ENCODE data around the gene PRR20B. TPM values are rescaled to one million over a fixed set of nuclear protein-coding genes. Genes with fewer than 3 reads are reported as not detected.

PRR20B gene
- total RNA-seq, 1 experiment from 2014 or later, result not detected

DNA sequence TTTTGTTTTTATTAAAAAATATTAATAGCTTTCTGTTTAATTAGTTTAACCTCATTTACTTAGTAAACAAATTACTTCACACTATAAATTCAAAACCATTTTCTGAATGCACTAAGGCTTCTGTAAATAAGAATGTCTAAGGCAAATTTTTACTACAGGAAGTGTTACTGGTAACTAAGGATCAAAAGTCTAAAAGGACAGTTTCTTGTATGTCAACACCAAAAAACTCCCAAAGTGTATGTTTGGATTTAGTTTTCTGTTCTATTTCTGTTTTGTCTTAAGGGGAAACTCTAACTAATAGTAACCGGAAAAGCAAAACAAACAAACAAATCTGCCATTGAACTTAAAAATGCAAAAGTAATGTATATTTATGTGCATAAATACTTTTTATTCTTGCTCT lies 44.4 kb downstream of the PRR20B start:
- Histone ChIP-seq H2AK5ac (ENCODE audit: insufficient read length, low read length) (no peak overlapping the region), H3K27ac (ENCODE audit: insufficient read length, low read depth, low read length) (no peak overlapping the region), H3K4me1 (ENCODE audit: insufficient read depth, low read length) (no peaks in the 10 kb centered on the region), H3K79me1 (ENCODE audit: insufficient read depth, low read depth, low read length, poor library complexity, severe bottlenecking) (no peaks in the 10 kb centered on the region), H4K5ac (ENCODE audit: insufficient read length, low read depth, low read length) (no peak overlapping the region), H3K18ac (ENCODE audit: insufficient read length, low read depth, low read length) (no peak overlapping the region), H3K4me2 (ENCODE audit: insufficient read depth, insufficient read length, low read length) (no peak overlapping the region), H3K56ac (ENCODE audit: insufficient read length, low read depth, low read length) (no peak overlapping the region), H2AFZ (ENCODE audit: low read length) (no peak overlapping the region), H2BK15ac (ENCODE audit: low read depth, low read length) (no peak overlapping the region), H3K79me2 (ENCODE audit: insufficient read depth, low read length) (no peaks in the 10 kb centered on the region), H2BK120ac (ENCODE audit: low read depth, low read length, poor library complexity, severe bottlenecking) (no peak overlapping the region), H4K91ac (ENCODE audit: insufficient read length, low read depth, low read length) (no peak overlapping the region), H2BK12ac (ENCODE audit: insufficient read length, low read depth, low read length) (no peak overlapping the region), H3K9ac (ENCODE audit: extremely low read depth, insufficient read length, low read length) (no peak overlapping the region), H3T11ph (ENCODE audit: low read length) (no peak overlapping the region), H4K8ac (replicated peaks; ENCODE audit: insufficient read length, low read depth, low read length) (no peak overlapping the region), H3K9me3 (ENCODE audit: control insufficient read depth, low read depth, low read length) (no peaks in the 10 kb centered on the region), H3K23ac (ENCODE audit: insufficient read length, low read depth, low read length) (no peak overlapping the region), H3K4ac (ENCODE audit: low read depth, low read length) (no peak overlapping the region), H2BK5ac (ENCODE audit: insufficient read length, low read length) (no peak overlapping the region), H3K23me2 (ENCODE audit: insufficient read length, low read depth, low read length, poor library complexity, severe bottlenecking) (no peaks in the 10 kb centered on the region), H3K14ac (ENCODE audit: insufficient read depth, low read length) (no peak overlapping the region), H4K20me1 (ENCODE audit: control insufficient read depth, insufficient read depth, insufficient read length) (no peaks in the 10 kb centered on the region), H3K27me3 (ENCODE audit: insufficient read depth, low read length) (no peaks in the 10 kb centered on the region), H2BK20ac (ENCODE audit: low read depth, low read length, poor library complexity, severe bottlenecking) (no peak overlapping the region)
- no peak for TF ChIP-seq CTCF (conservative IDR thresholded peaks at IDR 0.05)
- no peaks in the 10 kb centered on the region for H3K27me3 Mint-ChIP-seq (ENCODE audit: low read depth)
- no CpG with 5 or more reads among the region's 1 CpG for WGBS (ENCODE audit: extremely low coverage, insufficient read length, low lambda C conversion rate)
- DNase-seq, result no peak
- no peaks in the 10 kb centered on the region for H3K9me3 Mint-ChIP-seq
- H3K36me3 Mint-ChIP-seq (ENCODE audit: insufficient read depth in 1 of 3, low read depth in 3 of 3), result no peaks in the 10 kb centered on the region; a peak in 1 of 7 replicates
- no peaks in the 10 kb centered on the region for H3K4me1 Mint-ChIP-seq
- H3K27ac Mint-ChIP-seq, result no peak overlapping the region
- H3K4me3 Mint-ChIP-seq, result no peak overlapping the region

Other genes with a start within 250 kb of the PRR20B start
- gene PRR20A, start 6.6 kb upstream of the PRR20B start, total RNA-seq (2021), result not detected in 2 replicates
- gene PRR20C, start 6.6 kb downstream of the PRR20B start, total RNA-seq (2021), result not detected in 2 replicates
- not detected in 2 replicates for gene PRR20D, start 13.1 kb downstream of the PRR20B start, total RNA-seq (2021)
- not detected in 2 replicates for gene PRR20E, start 19.7 kb downstream of the PRR20B start, total RNA-seq (2021)